Measurements from ENCODE around the gene TFCP2L1.
"Not testable (repeated sequence)": the region's sequence is repeated elsewhere in the genome, so short reads cannot be mapped to it uniquely, and the experiment has no call there.

GRCh38 chr2:121227381-121228144 lies 57.4 kb downstream of the TFCP2L1 start:
- TF ChIP-seq NFYB (CRISPR knock-in tag; conservative IDR thresholded peaks at IDR 0.05; ENCODE audit: low read depth); USF2 (CRISPR knock-in tag; IDR thresholded peaks at IDR 0.05); TP53 (CRISPR knock-in tag; IDR thresholded peaks at IDR 0.05); CTCF (IDR thresholded peaks at IDR 0.05); ZNF512 (CRISPR knock-in tag; IDR thresholded peaks at IDR 0.05; ENCODE audit: borderline replicate concordance); E2F4 (CRISPR knock-in tag; IDR thresholded peaks at IDR 0.05; ENCODE audit: borderline replicate concordance, low read depth); TCF7 (CRISPR knock-in tag; IDR thresholded peaks at IDR 0.05; ENCODE audit: low read depth); PRDM15 (CRISPR knock-in tag; IDR thresholded peaks at IDR 0.05); ZNF671 (CRISPR knock-in tag; IDR thresholded peaks at IDR 0.05); HMGXB4 (CRISPR knock-in tag; IDR thresholded peaks at IDR 0.05); NR2C2 (CRISPR knock-in tag; IDR thresholded peaks at IDR 0.05); ZBTB43 (CRISPR knock-in tag; IDR thresholded peaks at IDR 0.05); ATF3 (CRISPR knock-in tag; conservative IDR thresholded peaks at IDR 0.05); ESRRA (CRISPR knock-in tag; IDR thresholded peaks at IDR 0.05; ENCODE audit: borderline replicate concordance): not testable (repeated sequence)
